ENCODE measurements around the gene STRIP2. TPM values are rescaled to one million over a fixed set of nuclear protein-coding genes. Genes with fewer than 3 reads are reported as not detected.

The STRIP2 gene
- total and polyA plus RNA-seq, 2 of the 13 experiments (the other 11 are each of a cell fraction or from before 2014, with no cell fraction given): 3.9 to 8.2 TPM

GRCh38 chr7:129385116-129385515 is 49.1 kb upstream of the STRIP2 start (continued):
- TF ChIP-seq ZNF646 (CRISPR knock-in tag; IDR thresholded peaks at IDR 0.05): no peak
- no peak for TF ChIP-seq ZNF12 (CRISPR knock-in tag; IDR thresholded peaks at IDR 0.05)
- TF ChIP-seq ZNF431 (CRISPR knock-in tag; IDR thresholded peaks at IDR 0.05; ENCODE audit: borderline replicate concordance, low read depth): no peak
- TF ChIP-seq PHF5A (CRISPR knock-in tag; IDR thresholded peaks at IDR 0.05; ENCODE audit: low read depth, unreplicated experiment): no peak
- no peak for TF ChIP-seq ATF4 (CRISPR knock-in tag; IDR thresholded peaks at IDR 0.05)
- no peak for TF ChIP-seq ZNF160 (CRISPR knock-in tag; IDR thresholded peaks at IDR 0.05)
